Stimulated activated CD4-positive, alpha-beta T cell treated with anti-CD3 and anti-CD28 coated beads, Interleukin-1b, Interleukin-23, amount 100 ng/mL, for 4 hours (primary cell): ENCODE results near the gene PTRHD1.

Experiments used
- DNase-seq, 2 donors: peaks; one replicate each; pipeline ENCODE4 v3.0.0-alpha.2; 2020; ENCODE audit warnings: low read depth in 2 of 2

The PTRHD1 gene

GRCh38 chr2:24830351-24830750 lies 37.2 kb upstream of the PTRHD1 start:
- no peak for DNase-seq

DNA sequence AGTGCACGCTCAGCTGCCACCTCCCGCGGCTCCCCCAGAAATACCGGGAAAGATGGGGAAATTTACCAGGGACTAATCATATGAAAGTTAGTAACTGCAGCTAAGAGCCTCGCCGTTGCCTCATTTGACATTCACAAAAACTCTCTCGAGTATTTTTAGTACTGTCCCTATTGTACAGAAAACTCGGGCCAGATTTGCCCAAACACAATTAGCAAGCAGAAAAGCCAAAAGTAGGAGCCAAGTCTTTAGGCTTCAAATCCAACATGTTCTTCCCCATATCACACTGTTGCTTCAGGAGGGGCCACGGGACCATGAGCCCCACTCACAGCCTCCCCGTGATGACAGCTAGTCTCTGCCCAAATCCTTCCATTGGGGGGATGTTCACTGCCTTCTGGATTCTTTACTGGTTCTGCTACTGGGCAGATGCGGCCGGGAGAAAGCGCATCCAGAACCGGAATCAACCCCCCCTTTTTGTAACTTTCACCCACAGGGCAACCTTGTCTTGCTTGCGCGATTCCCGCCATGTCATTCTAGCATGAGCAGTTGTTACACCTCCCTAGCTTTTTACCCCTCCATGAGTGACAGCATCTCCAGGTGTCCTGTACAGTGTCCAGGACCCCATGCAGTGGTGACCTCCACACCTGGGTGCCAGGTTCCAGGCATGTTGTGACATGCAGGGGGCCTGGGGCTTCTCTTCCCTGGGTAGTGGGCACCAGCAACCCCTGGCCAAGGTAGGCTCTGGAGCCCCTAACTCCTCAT lies 35.2 kb upstream of the PTRHD1 start:
- DNase-seq: no peak

GRCh38 chr2:24827321-24828237 lies 34.4 kb upstream of the PTRHD1 start:
- DNase-seq: peak; percentile 50 to 58

- no peak for DNase-seq
Measured at GRCh38 chr2:24826773-24827145, 33.6 kb upstream of the PTRHD1 start.

- DNase-seq: no peak
Measured at GRCh38 chr2:24825883-24826772, 32.9 kb upstream of the PTRHD1 start.

DNA sequence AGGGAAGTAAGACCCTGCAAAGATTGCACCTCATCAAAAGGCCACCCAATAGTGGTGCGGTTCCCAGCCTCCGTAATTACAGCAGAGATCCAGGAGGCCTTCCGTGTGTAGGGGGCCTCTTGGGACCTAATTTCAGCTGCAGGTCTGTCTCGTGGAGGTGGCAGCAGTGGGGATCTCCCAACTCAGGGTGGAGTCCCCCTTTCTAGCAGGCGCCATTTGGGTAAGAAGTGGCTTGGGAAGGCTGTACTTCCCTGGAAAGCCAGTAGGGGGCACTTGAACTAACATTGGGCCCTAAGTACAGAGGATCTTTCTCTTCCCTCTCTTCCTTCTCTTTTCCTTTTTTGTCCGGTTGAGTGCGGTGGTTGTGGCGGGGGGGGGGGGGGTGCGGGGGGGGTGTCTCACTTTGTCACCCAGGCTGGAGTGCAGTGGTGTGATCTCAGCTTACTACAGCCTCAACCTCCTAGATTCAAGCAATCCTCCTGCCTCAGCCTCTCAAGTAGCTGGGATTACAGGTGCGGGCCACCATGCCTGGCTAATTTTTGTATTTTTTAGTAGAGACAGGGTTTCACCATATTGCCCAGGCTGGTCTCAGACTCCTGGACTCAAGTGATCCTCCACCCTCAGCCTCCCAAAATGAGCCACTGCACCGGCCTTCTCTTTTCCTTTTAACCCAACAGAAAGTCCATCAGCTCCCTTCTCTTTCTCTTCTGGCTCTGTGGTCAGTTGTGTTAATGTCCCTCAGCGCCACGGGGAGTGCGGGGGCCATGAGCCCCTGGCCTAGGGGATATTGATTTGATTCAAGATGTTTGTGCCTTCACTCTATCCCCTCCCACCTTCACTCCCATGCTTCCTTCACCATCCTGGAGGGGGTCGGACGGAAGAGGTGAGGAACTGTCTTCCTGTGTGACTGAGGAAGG lies 32.0 kb upstream of the PTRHD1 start:
- peak; percentile 12 to 31 for DNase-seq

DNA sequence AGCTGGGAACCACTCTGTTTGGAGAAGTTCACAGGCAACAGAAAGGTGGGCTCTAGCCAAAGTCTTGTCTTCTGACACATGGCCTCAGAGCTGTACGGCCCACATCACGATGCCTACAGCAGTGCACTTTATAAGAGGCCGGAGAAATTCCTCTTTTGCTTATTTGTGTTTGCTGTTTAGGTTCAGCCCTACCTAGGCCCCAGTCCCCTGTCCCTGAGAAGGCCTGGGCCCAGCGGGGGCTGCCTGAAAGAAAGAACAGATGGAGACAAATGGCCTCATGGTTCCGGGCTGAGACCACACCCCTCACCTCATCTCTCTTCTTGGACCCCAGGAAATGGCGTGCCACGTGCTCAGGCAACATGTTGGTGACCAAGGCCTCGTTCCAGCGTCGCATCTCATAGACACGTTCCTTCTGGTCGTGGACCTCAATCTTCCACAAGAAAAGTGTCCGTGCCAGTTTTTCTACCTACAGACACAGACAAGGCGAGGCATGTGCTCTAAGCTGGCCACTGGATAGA lies 30.9 kb upstream of the PTRHD1 start:
- no peak for DNase-seq

DNA sequence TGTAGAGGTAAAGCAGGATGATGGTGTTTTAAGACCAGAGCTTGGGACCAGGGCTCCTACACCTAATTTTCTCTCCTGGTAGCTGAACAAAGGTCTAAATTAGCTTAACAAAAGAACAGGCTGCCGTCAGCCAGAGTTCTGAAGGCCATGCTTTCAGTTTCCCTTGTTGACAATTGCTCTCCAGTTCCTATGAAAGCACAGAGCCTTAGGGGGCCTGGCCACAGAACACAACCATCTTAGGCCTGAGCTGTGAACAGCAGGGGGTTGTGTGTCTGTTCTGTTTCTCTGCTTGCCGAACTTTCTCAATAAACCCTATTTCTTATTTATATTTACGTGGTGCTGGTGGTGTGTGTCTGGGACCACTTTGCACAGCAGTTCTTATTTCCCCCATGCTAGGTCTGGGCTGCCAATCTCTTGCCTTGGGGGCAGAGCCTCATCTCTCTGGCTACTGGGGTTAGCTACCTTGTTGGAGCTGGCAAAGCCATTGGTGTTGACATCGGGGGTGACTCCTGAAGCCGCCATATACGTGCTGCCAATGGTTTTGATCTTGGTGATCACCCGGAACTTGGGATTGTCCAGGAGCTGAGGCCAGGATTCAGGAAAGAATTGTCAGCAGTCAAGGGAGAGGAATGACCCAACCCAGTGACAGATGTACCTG lies 29.0 kb upstream of the PTRHD1 start:
- DNase-seq: no peak

GRCh38 chr2:24821433-24821891 lies 28.3 kb upstream of the PTRHD1 start:
- no peak for DNase-seq

DNA sequence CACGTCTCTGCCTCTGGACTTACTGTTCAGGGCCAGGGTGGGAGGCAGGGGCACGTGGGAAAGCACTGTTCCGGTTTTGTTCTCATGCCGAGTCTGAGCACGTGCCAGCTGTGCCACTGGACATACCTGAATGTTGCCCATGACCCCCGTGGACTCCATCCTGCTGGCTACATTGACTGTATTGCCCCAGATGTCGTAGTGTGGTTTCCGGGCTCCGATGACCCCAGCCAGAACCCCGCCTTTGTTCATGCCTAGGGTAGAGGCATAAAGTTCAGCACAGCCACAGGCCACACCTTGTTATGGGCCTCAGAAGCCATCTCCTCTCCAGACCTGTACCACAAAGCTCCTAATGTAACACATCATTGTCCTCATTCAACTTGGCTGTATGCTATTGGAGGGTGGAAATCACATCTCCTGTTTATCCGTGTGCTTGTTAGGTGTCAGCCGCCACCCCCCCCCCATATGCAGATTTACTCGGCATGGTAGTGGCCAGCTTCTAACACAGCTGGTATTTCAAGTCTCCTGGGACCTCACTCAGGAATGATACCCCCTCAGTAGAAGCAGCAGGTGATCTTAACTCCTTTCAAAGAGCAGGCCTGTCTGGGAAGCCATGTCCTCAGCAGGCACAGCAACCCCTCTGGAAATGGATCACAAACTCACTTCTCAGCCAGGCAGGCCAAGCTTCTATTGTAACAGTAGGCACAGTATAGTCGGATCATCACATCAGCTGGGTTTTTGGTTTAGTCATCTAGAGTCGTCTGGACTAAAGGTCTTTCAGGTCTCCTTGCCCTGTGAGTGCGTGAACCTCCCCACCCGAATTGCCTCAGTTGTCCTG lies 27.6 kb upstream of the PTRHD1 start:
- no peak for DNase-seq

- no peak for DNase-seq
Measured at GRCh38 chr2:24820175-24820513, 27.0 kb upstream of the PTRHD1 start.

GRCh38 chr2:24819442-24820174 lies 26.4 kb upstream of the PTRHD1 start:
- DNase-seq: no peak

DNA sequence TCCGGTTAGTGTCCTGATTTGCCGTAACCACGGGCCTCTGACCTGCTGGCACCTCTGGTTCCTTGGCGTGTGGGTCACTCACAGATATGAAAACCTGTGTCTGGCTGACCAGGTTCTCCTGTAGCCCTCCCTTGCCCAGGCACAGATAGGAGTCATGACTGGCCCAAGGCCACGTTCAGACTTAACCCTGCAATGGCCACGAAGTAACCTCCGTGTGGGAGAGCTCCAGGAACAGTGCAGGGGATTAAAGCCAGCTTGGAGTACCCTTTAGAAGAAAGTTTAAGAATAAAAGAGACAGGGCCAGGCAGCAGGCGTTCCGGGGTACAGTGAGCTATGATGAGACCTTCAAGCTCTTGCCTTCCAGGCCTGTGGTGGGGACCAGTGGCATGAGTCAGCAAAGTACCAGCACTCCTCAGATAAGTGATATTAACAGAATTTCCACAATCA lies 25.6 kb upstream of the PTRHD1 start:
- no peak for DNase-seq

- no peak for DNase-seq
Measured at GRCh38 chr2:24816884-24817283, 23.7 kb upstream of the PTRHD1 start.

DNA sequence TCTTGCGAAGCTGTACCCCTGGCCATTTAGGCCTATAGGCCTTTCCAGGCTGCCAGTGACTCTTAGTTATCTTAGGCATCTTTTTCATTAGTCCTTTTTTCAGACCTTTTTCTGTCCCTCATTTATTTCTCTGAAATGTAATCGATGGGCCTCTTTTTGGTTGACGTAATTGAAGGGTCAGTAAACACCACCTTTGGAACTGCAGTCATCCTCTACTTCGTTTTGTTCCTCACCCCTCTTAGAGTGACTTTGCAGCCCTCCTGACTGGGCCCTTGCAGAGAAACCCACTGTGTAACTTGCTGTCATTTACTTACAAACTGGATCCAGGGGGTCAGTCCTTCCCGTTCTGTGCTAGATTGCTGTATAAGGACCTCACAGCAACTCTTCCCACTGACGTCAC lies 23.2 kb upstream of the PTRHD1 start:
- DNase-seq: no peak

DNA sequence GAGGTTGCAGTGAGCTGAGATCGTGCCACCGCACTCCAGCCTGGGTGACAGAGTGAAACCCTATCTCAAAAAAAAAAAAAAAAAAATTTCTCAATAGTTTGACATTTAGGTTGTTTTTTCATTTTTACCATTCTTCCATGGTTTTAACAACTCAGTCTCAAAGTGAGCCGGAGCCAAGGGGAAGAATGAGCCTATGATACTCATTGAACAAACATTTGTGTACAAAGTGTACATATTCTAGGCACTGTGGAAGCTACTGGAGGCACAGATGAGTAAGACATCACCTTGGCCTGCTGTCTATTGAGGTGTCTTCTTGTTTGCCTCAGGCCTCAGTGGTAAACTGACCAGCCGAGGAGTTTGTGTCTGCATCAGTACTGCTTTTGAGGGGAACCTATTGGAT lies 22.0 kb upstream of the PTRHD1 start:
- DNase-seq: no peak

- DNase-seq: no peak
Measured at GRCh38 chr2:24814516-24814915, 21.3 kb upstream of the PTRHD1 start.

DNA sequence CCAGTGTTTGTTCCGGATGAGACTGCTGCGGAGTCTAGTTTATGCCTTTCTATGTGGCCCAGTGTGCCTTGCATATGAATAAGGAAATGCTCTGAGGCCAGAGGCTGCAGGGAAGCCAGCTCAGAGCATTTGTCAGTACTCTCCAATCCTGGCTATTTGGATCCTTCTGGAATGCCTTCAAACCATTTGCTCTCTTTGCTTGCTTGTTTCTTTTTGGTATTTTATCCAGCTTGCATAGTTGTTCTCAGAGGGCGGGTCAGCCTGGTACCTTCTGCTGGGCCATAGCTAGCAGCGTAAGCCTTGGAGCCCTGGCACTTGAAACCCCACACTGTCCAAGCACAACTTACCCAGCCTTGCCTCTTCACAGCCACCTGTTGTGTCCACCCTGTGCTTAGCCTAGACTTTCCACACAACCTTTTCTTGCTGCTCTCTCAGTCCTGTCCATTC lies 20.5 kb upstream of the PTRHD1 start:
- no peak for DNase-seq
